T47D (cell line): ENCODE results near the gene MTMR2.
"Not testable (repeated sequence)": the region's sequence is repeated elsewhere in the genome, so short reads cannot be mapped to it uniquely, and the experiment has no call there.

Source experiments
- DNase-seq, 2 experiments: peaks; one replicate each; pipeline versions ENCODE4 v3.0.0 to v3.0.0-alpha.2; 2011 to 2012; ENCODE audit warnings: low read depth in 1 of 2, low spot score in 1 of 2
- JUND ChIP-seq: IDR thresholded peaks from 2 replicates; pipeline ENCODE4 v1.6.1; 2012; ENCODE audit warnings: low read depth
- in situ Hi-C: cut with HindIII; loops from 2 replicates; pipeline ENCODE4 v1.10.0; 2016; ENCODE audit warnings: low sequenced_read_pairs, low pct_unique_long_range_greater_than_20kb

MTMR2 gene

DNA sequence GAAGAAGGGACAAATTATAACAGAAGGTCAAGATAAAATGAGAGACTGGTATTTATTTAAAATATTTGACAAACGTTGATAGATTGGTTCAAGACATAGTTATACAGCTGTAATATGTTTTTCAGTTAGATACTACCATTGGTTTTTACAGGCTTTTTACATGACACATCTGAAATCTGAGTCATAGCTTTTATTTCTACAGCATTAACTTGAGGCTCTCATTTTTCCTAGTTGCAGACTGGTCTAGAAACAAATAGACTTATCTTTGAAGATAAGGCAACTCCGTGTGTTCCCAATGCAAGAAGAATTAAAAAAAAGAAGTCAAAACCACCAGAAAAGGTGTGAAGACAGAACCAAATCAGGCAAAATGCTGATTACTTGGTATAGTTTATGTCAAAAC lies 102.3 kb downstream of the MTMR2 start:
- no peak for TF ChIP-seq JUND
- no peak for DNase-seq
- in situ Hi-C loops = no loop called here

- TF ChIP-seq JUND = no peak
- in situ Hi-C loops = no loop called here
- no peak for DNase-seq
Measured at GRCh38 chr11:95816037-95816436, 107.9 kb downstream of the MTMR2 start.

DNA sequence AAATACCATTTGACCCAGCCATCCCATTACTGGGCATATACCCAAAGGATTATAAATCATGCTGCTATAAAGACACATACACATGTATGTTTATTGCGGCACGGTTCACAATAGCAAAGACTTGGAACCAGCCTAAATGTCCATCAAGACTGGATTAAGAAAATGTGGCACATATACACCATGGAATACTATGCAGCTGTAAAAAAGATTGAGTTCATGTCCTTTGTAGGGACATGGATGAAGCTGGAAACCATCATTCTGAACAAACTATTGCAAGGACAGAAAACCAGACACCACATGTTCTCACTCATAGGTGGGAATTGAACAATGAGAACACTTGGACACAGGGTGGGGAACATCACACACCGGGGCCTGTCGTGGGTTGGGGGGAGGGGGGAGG lies 112.9 kb downstream of the MTMR2 start:
- in situ Hi-C loops, DNase-seq: not testable (repeated sequence)

GRCh38 chr11:95806464-95806863 lies 117.4 kb downstream of the MTMR2 start:
- in situ Hi-C loops, DNase-seq: not testable (repeated sequence)

- no peak for TF ChIP-seq JUND
- in situ Hi-C loops = no loop called here
- no peak for DNase-seq
Measured at GRCh38 chr11:95805869-95806268, 118.0 kb downstream of the MTMR2 start.

DNA sequence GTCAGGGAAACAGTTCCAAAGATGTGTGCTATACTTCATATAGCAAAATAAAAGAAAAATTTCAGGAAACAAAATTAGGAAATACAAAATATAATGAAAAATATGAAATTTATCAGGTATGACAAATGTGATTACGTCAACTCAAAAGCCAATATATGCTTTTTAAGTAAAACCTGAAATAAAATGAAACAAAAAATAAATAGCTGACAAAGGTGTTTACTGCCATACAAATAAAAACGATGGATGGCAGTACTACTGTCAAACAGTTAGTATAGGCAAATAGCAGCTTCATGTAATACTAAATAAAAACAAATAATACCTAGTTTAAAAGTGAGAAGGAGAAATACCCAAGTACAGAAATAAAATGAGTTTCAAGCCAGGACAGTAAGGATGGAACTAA lies 119.9 kb downstream of the MTMR2 start:
- no peak for DNase-seq
- no peak for TF ChIP-seq JUND
- in situ Hi-C loops = no loop called here

- DNase-seq = no peak
- in situ Hi-C loops = no loop called here
- no peak for TF ChIP-seq JUND
Measured at GRCh38 chr11:95802806-95803205, 121.1 kb downstream of the MTMR2 start.

DNA sequence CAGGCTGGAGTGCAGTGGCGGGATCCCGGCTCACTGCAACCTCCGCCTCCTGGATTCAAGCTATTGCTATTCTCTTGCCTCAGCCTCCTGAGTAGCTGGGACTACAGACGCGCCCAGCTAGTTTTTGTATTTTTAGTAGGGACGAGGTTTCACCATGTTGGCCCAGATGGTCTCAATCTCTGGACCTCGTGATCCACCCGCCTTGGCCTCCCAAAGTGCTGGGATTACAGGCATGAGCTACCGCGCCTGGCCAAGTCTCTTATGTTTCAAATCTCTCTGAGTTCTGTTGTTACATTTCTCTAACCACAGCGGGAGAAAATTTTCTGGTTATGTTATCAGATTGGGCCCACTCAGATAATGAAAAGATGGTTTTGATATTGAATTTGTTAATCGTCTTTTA lies 123.5 kb downstream of the MTMR2 start:
- no peak for TF ChIP-seq JUND
- DNase-seq = no peak
- in situ Hi-C loops = no loop called here

DNA sequence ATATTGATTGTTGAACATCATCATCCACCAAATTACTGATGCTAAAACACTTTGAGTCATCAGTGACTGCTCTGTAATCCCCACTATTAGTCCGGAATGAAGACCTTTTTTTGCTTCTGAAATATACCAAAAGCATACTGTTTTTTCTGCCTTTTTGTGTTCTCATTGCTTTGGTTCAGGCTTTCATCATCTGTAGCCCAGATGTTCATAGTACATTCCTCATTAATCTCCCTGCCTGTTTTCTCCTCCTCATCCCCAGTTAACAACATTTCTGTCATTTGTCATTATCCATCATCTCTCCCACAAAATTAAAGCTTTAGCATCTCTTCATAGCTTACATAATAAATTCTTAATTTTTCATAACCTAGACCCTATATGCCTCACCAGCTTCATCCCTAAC lies 124.4 kb downstream of the MTMR2 start:
- TF ChIP-seq JUND = no peak
- in situ Hi-C loops = no loop called here
- DNase-seq = no peak

GRCh38 chr11:95796501-95796900 lies 127.4 kb downstream of the MTMR2 start:
- in situ Hi-C loops = no loop called here
- no peak for DNase-seq
- no peak for TF ChIP-seq JUND

- TF ChIP-seq JUND = no peak
- DNase-seq = no peak
- in situ Hi-C loops = no loop called here
Measured at GRCh38 chr11:95795627-95796295, 128.1 kb downstream of the MTMR2 start.

DNA sequence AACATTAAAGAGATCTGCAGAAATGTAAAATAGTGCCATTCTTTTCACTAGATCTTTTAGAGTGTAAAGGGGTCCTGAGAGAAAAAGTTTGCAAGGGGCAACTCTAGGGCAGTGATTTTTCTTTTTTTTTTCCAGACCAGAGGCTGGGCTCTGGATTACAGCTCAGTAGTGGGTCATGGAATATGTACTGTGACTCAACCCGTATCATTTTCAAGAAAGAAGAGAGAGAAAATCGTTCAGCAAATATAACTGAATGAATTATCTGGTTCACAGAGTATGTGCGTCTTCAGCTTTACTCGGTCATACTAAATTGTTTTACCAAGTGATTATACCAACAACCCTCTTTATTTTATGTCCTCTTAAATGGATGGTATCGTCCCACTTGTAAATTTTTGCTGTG lies 129.8 kb downstream of the MTMR2 start:
- TF ChIP-seq JUND = no peak
- no peak for DNase-seq
- in situ Hi-C loops = no loop called here

DNA sequence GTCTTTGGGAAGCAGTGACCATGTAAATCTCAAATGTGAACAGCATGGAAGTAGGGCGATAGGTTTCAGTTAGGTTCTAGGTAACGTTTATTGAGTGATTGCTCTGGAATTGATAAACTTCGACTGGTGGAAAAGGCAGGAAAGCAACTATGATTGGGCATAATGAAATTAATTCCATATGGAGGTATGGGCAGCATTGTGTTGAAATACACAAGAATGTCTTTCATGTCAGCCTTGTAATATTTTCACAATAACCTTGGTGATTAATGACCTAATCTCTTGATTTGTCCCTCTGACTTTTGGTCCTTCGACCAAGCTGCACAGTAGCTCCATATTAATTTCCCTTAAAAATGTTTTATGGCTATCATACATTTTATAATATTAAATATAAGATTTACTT lies 130.8 kb downstream of the MTMR2 start:
- in situ Hi-C loops = no loop called here
- no peak for DNase-seq
- TF ChIP-seq JUND = no peak

DNA sequence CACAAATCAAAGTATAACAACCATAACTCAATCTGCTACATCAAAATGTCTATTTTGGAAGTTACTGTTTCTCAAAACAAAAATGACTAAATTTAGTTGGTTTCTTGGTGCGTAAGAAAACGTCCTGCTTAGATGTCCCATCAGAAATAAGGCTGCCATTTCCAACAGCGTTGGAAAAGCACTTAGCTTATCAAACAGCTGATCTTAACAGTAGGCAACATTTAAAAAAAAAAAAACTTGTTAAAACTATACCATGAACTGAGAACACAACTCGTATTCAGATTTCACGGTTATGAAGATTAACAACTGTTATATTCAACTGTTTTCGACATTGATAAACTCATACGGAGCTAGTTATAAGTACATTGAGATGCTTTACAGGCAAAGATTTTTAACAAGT lies 131.2 kb downstream of the MTMR2 start:
- TF ChIP-seq JUND = no peak
- in situ Hi-C loops = no loop called here
- DNase-seq = no peak
